Activated gamma-delta T cell (primary cell): ENCODE measurements around the gene FAM83B.
"Not testable (repeated sequence)": the region's sequence is repeated elsewhere in the genome, so short reads cannot be mapped to it uniquely, and the experiment has no call there.

Experiments
- DNase-seq: peaks from one replicate; lab custom pipeline; 2025; lab: John Stamatoyannopoulos, UW

Gene FAM83B

GRCh38 chr6:54897462-54898189, 51.1 kb downstream of the FAM83B start:
- no peak for DNase-seq

GRCh38 chr6:54898767-54899166, 52.2 kb downstream of the FAM83B start:
- no peak for DNase-seq

- DNase-seq, result no peak
Measured at GRCh38 chr6:54899442-54899841, 52.9 kb downstream of the FAM83B start.

DNA sequence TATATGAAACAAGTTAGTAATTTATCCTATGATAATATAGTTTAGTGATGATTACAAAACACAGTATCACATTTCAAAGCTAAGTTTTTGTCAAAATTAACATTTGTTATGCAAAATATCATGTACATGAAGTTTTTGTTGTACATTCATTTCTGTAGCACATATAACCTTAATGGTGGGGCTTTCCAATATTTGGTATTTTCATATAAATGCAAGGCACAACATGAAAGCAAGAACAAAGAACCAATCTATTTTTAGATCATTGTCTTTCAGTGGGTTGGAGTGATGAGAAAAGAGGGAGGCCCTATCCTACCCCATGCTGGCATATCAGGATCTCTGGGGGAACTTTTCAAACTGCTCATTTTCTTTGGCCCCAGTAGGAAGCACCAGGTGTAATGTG, 53.4 kb downstream of the FAM83B start:
- no peak for DNase-seq

DNA sequence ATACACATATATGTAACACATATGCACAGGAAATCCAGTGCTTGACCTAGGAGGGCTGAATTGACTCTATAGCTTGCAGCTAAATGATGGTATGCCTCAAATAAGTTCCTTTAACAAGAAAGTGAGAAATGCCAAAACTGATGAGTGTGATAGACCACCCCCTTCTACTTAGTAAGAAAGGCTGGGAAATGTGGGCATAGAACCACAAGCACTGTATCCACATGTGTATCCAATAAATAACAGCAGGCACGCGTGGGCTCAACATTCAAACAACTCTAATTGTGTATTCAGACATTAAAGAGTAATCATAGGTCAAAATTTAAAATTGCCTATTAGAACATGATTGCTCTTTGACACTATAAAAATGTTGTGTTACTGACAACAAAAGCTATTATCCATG, 54.1 kb downstream of the FAM83B start:
- no peak for DNase-seq

DNA sequence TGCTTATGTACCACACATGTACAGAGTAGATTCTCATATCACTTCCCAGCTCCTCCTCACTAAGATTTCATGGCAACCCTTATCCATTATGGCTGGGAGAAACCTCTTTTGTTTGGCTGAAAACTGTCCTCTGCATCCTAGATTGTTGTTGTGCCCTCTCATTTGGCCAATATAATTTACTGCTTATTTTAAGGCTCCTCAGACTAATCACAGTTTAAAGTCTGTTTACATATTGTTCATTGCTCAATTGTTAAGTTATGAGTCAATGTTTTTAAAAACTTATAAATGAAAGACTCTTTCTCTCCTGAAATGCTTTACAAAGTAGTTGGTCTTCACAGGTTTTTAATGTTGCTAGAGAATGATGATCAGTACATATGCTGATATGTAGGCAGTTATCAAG, 57.3 kb downstream of the FAM83B start:
- no peak for DNase-seq

GRCh38 chr6:54907355-54907754, 60.8 kb downstream of the FAM83B start:
- no peak for DNase-seq

DNA sequence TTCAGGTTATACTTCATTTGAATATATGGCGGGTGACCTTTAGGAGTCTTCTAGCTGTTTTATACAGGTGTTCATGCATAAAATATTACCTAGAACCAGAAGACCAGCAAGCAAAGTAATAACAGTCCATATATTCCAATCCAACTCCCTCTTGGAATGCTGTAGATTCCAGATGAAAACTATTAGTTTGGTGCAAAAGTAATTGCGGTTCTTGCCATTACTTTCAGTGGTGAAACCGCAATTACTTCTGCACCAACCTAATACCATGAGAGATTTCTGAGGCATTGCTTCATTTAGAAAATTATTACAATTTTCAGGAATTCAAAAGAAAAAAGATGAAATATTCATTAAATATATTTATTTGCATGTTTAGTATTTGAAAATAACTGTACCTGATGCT, 62.6 kb downstream of the FAM83B start:
- no peak for DNase-seq

DNA sequence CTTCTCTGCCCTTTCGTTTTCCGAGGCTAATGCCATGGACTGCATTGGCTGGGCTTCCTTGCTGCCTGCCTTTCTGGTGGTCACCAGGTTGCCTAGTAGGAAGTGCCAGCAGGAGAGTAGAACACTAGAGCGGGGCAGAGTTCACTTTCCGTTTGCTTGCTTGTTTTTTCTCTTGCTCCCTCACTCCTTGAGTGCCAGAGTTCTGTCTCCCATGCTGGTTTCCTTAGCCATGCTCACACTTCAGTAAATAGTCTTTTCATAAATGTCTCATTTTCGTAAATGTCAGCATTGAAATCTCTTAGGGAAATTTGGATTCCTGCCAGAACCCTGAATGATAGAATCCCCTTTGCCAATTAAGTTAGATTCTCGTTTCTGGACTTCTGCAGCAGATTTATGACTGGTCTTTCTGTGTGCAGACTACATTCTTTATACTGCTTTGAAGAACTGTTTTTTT, 63.9 kb downstream of the FAM83B start:
- no peak for DNase-seq

DNA sequence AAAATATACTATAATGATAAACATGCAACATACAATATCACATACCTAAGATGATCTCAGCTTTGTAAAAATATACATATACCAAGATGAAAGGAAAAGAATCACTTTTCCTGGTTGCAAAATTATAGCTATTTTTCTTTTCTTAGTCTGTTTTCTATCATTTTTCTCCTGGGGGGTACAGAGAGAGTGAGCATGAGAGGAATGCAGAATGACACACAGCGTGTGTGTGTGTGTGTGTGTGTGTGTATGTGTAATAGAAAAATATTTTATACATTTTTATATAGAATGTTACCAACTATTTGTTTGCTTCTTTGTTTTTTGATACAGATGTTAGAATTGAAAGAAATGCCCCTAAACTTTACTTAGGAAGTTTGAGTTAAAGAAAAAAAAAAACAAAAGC, 64.3 kb downstream of the FAM83B start:
- no peak for DNase-seq

GRCh38 chr6:54913211-54913610, 66.6 kb downstream of the FAM83B start:
- DNase-seq, result no peak

DNA sequence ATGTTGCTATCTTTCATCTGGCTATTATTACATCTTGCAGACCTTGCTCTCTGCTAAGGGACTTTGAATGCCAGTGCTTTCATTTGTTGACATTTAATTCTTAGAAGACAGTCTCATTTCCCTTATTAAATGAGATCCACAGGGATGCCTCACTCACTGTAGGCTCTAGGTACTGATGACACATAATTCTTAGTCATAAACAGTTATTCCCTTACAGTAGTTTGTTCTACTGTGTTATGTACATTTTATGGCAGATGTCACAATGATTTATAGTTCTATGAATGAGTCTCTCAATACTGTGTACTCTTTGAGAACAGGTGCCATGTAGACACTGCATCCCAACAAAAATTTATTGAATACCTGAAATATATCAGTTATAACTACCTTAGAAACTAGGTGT, 70.3 kb downstream of the FAM83B start:
- no peak for DNase-seq

DNA sequence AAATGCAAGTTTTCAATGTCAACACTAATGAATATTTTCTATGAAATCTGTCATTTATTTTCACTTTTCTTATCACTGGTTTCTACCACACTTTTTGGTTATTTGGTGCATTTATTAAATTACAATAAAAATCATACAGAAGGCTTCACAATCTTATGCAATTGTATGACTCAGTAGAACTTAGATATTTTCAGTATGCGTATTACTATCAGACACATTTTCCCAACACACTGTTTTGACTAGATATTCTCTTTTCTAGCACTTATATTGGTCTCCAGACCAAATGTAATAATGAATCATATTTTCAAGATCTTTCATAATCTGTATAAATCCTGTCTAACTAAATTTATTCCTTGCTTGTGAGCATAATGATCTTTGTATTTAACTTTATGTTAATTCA, 74.1 kb downstream of the FAM83B start:
- no peak for DNase-seq

DNA sequence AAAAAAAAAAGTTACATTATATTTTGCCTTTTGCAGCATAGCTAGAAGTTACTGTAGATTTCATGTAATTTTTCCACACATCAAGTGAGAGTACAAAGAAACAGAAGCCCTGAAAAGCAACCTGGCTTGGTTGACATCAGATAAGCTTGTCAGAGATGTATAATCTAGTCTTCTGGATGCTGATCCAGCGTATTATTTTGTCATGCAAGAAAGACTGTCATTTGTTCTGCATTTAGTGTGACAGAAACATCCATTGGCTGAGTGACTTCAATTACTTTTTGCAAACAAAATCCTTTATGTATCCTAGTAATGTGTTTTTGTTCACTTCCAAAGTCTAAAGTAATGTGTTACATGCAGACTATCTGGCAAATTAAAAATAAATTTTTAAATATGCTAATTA, 75.3 kb downstream of the FAM83B start:
- no peak for DNase-seq

GRCh38 chr6:54929245-54929909, 82.8 kb downstream of the FAM83B start:
- no peak for DNase-seq

- no peak for DNase-seq
Measured at GRCh38 chr6:54932622-54933021, 86.1 kb downstream of the FAM83B start.

DNA sequence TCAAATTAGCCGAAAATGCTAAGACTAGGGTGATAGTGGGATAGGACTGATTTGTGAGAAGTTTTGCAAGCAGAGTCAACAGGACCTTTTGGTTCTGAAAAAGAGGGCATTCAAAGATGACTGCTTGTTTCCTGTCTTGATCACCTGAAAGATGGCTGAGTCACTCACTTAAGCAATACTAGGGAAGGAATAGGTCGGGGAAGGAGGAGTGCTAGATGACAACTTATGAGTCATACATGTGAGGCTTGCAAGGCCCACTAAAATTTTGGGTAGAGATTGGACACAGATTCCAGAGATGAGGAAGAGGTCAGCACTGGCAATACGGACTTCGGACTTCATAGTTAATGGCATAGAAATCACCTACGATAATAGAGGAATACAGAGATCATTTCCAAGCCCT, 89.2 kb downstream of the FAM83B start:
- no peak for DNase-seq

- no peak for DNase-seq
Measured at GRCh38 chr6:54937371-54937770, 90.8 kb downstream of the FAM83B start.

- no peak for DNase-seq
Measured at GRCh38 chr6:54957698-54958097, 111.1 kb downstream of the FAM83B start.

DNA sequence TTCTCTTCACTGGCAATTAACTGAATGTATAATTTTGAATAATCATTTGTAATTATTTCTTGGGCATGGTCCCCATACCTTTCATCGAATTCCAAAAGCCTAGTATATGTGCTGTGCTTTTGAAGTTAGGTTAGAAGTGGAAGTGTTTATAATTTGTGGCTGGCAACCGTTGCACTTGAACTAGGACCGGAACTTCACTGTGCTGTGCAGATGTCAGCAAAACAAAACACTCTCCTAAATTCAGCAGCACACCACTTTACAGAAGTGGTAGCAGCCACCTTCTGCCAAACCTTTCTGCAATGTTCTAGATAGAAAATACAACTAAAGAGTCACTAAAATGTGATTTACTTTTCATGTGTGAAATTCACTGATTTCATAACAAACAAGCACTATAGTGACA, 111.9 kb downstream of the FAM83B start:
- DNase-seq, result no peak

- DNase-seq, result no peak
Measured at GRCh38 chr6:54959820-54960219, 113.2 kb downstream of the FAM83B start.

DNA sequence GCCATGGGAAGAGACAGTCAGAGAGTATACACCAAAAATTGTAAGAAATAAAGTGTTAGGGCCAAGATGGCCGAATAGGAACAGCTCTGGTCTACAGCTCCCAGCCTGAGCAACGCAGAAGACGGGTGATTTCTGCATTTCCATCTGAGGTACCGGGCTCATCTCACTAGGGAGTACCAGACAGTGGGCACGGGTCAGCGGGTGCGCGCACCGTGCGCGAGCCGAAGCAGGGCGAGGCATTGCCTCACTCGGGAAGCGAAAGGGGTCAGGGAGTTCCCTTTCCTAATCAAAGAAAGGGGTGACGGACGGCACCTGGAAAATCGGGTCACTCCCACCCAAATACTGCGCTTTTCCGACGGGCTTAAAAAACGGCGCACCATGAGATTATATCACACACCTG, 114.8 kb downstream of the FAM83B start:
- DNase-seq, result not testable (repeated sequence)

- DNase-seq, result no peak
Measured at GRCh38 chr6:54970337-54970736, 123.8 kb downstream of the FAM83B start.

DNA sequence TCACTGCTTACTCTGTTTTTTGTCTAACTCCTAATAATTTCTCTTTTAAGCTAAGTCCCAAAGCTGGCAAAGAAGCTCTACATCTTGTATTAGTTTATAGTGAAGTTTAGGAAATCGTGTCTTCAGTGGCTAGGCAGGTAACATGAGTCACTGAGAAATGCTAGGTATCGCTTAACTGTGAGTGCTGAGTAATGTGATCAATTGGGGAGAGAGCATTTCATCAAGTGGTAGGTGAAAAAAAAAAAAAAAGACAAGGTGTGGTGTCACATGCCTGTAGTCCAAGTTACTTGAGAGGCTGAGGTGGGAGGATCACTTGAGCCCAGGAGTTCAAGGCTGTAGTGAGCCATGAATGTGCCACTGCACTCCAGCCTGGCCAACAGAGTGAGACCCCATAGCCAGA, 125.3 kb downstream of the FAM83B start:
- DNase-seq, result no peak
